SK-N-MC (cell line): ENCODE measurements around the gene FLNC.

Experiments used
- EZH2 ChIP-seq: fragments of 200-600 bp; sonication (generic); IDR thresholded peaks from one replicate; pipeline ENCODE4 v1.6.1; 2017; ENCODE audit warnings: antibody characterized with exemption
- POLR2AphosphoS5 ChIP-seq: IDR thresholded peaks from 2 replicates; pipeline ENCODE4 v1.6.1; 2012; ENCODE audit warnings: mild to moderate bottlenecking, low read depth, low read length, borderline replicate concordance

- no peak for TF ChIP-seq EZH2
- TF ChIP-seq POLR2AphosphoS5, result no peak
Observed at GRCh38 chr7:128845475-128845874, 15.3 kb downstream of the FLNC start.
